B cell (primary cell): ENCODE data around the gene ABHD17B. TPM values are rescaled to one million over a fixed set of nuclear protein-coding genes. Genes with fewer than 3 reads are reported as not detected.

Source experiments
- ATAC-seq: fragments of 200-7000 bp; cut with Tn5 transposase; one replicate; pipeline ENCODE4 v1.10.0; 2021; ENCODE audit warnings: low read depth, mild to moderate bottlenecking, moderate number of reproducible peaks, moderate library complexity
- CTCF ChIA-PET: fragments of 350-600 bp; sonication (Branson Sonifier 250); formaldehyde crosslinking; loops from one replicate; lab custom pipeline; 2021; ENCODE audit warnings: antibody characterized with exemption, inconsistent platforms; lab: Charles Lee
- POLR2A ChIA-PET: fragments of 350-600 bp; sonication (Branson Sonifier 250); formaldehyde crosslinking; loops from one replicate; lab custom pipeline; 2021; ENCODE audit warnings: antibody characterized with exemption; lab: Charles Lee
- DNase-seq: peaks from one replicate; pipeline ENCODE4 v3.0.0; 2013
- H2AFZ ChIP-seq: 2 replicates; pipeline ENCODE4 v1.6.1; 2012; ENCODE audit warnings: mild to moderate bottlenecking, low read depth, low read length; ENCODE audit not compliant: insufficient read depth, poor library complexity, severe bottlenecking
- H3K27ac ChIP-seq, 2 donors: 1 replicate in 1 of 2; 2 replicates in 1 of 2; pipeline ENCODE4 v1.5.1; 2012 to 2013; ENCODE audit warnings: low read length in 2 of 2, mild to moderate bottlenecking in 2 of 2, moderate library complexity in 1 of 2
- H3K27me3 ChIP-seq, 4 experiments: fragments of 200-600 bp in 1 of 4; sonication (generic) in 1 of 4; replicated peaks in 1 of 4; 1 replicate in 2 of 4; 2 replicates in 2 of 4; pipeline versions ENCODE4 v1.6.1 to v1.7.0; 2013 to 2016; ENCODE audit warnings: low read length in 3 of 4, mild to moderate bottlenecking in 2 of 4, mixed read lengths in 1 of 4, moderate library complexity in 1 of 4; ENCODE audit not compliant: insufficient read depth in 4 of 4, control insufficient read depth in 3 of 4; ENCODE audit errors: control extremely low read depth in 1 of 4
- H3K36me3 ChIP-seq, 2 experiments: replicated peaks in 1 of 2; 1 replicate in 1 of 2; 2 replicates in 1 of 2; pipeline versions ENCODE4 v1.6.1 to v1.7.1; 2013; ENCODE audit warnings: low read length in 1 of 2; ENCODE audit not compliant: insufficient read depth in 2 of 2, control insufficient read depth in 1 of 2; ENCODE audit errors: control extremely low read depth in 1 of 2, extremely low read depth in 1 of 2
- H3K4me1 ChIP-seq, 2 donors: fragments of 200-600 bp in 1 of 2; sonication (generic) in 1 of 2; 1 replicate in 1 of 2; 2 replicates in 1 of 2; pipeline versions ENCODE4 v1.5.1 to v1.6.1; 2013 to 2017; ENCODE audit warnings: low read length in 2 of 2; ENCODE audit not compliant: control insufficient read depth in 2 of 2, insufficient read depth in 2 of 2
- H3K4me2 ChIP-seq: replicated peaks from 2 replicates; pipeline ENCODE3; 2012; ENCODE audit warnings: mild to moderate bottlenecking, low read depth, low read length; ENCODE audit not compliant: poor library complexity, severe bottlenecking
- H3K4me3 ChIP-seq, 5 experiments: fragments of 200-600 bp in 1 of 5; sonication (generic) in 1 of 5; 1 replicate in 3 of 5; 2 replicates in 2 of 5; pipeline versions ENCODE4 v1.5.1 to v1.7.0; 2011 to 2016; ENCODE audit warnings: low read length in 4 of 5, mild to moderate bottlenecking in 4 of 5, low read depth in 2 of 5, control low read depth in 1 of 5, moderate library complexity in 1 of 5; ENCODE audit not compliant: insufficient read depth in 1 of 5; ENCODE audit errors: control extremely low read depth in 1 of 5, extremely low read depth in 1 of 5
- H3K79me2 ChIP-seq: fragments of 200-600 bp; sonication (generic); one replicate; pipeline ENCODE4 v1.6.0; 2016; ENCODE audit warnings: low read length; ENCODE audit not compliant: control insufficient read depth, insufficient read depth
- H3K9ac ChIP-seq: fragments of 200-600 bp; sonication (generic); 2 replicates; pipeline ENCODE4 v1.6.1; 2017; ENCODE audit warnings: mild to moderate bottlenecking, low read length, moderate library complexity
- H3K9me3 ChIP-seq, 3 donors: one replicate each; pipeline versions ENCODE4 v1.6.1 to v1.7.1; 2013; ENCODE audit warnings: low read length in 2 of 3; ENCODE audit not compliant: control insufficient read depth in 2 of 3, insufficient read depth in 1 of 3; ENCODE audit errors: control extremely low read depth in 1 of 3
- H4K20me1 ChIP-seq: 2 replicates; pipeline ENCODE4 v1.6.0; 2012; ENCODE audit warnings: mild to moderate bottlenecking, low read length; ENCODE audit not compliant: insufficient read depth, control insufficient read depth, poor library complexity, severe bottlenecking
- H3K27ac Mint-ChIP-seq: one replicate; pipeline ENCODE4 v1.8.0; 2021; ENCODE audit warnings: mixed read lengths
- H3K27me3 Mint-ChIP-seq: one replicate; pipeline ENCODE4 v1.8.0; 2021; ENCODE audit warnings: mixed read lengths
- H3K4me1 Mint-ChIP-seq: one replicate; pipeline ENCODE4 v1.8.0; 2021; ENCODE audit warnings: mixed read lengths
- H3K4me3 Mint-ChIP-seq: one replicate; pipeline ENCODE4 v1.8.0; 2021; ENCODE audit warnings: mixed read lengths
- H3K9me3 Mint-ChIP-seq: one replicate; pipeline ENCODE4 v1.8.0; 2022; ENCODE audit warnings: mixed read lengths; ENCODE audit not compliant: insufficient read depth
- CTCF ChIP-seq: fragments of 200-600 bp; IDR thresholded peaks from one replicate; pipeline ENCODE4 v1.8.0; 2022; ENCODE audit warnings: antibody characterized with exemption, mild to moderate bottlenecking
- EZH2 ChIP-seq: IDR thresholded peaks from 2 replicates; pipeline ENCODE4 v1.6.1; 2012; ENCODE audit warnings: borderline replicate concordance, low read depth, mild to moderate bottlenecking, moderate library complexity, low read length; ENCODE audit not compliant: insufficient read depth, poor library complexity, severe bottlenecking
- WGBS: methylation state at CpG from one replicate; pipeline ENCODE4 v1.1.5; 2013; ENCODE audit warnings: missing lambda C conversion rate; ENCODE audit not compliant: insufficient coverage; 5-methylcytosine and 5-hydroxymethylcytosine counted together
- intact Hi-C: fragments of 100-400 bp; cut with micrococcal nuclease; formaldehyde crosslinking; loops from one replicate; pipeline ENCODE4 v1.10.0; 2022
- polyA plus RNA-seq: library from polyadenylated mRNA; depleted of rRNA; stranded (reverse); fragments of >200 nt; gene quantifications from 2 replicates; pipeline ENCODE4 v1.2.3, GENCODE V29; 2012
- total RNA-seq, 2 donors: library from RNA; stranded (reverse); fragments of 120-200 nt in 1 of 2; gene quantifications; 1 replicate in 1 of 2; 2 replicates in 1 of 2; pipeline versions ENCODE4 v1.2.3 to v1.2.4, GENCODE V29; 2013 to 2022

ABHD17B gene
- total and polyA plus RNA-seq, 2 donors (not counting 1 experiment from before 2014, with no cell fraction given), result 11.3 to 24.4 TPM

DNA sequence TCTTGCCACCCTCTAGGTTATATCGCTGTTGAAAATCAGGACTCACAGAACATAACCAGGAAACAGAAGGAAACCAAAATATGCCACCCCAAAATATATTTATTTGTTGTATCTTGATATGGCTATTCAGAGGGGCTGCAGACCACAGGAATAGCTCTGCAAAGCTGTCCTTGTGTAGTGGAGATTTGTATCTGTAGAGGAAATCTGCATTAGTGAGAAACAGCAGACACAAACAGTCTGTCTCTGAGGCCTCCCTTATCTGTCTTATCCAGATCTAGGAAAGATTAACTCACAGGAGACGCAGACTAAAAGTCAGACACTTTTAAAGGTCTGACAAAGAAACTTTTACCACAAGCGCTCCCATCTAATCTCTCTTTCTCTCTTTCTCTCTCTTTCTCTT lies 88.5 kb downstream of the ABHD17B start:
- Histone ChIP-seq H3K27ac (no peak overlapping the region), H3K36me3 (no peaks in the 10 kb centered on the region), H3K27me3 (no peaks in the 10 kb centered on the region), H3K4me3 (no peak overlapping the region), H3K4me2 (no peak overlapping the region), H4K20me1 (no peaks in the 10 kb centered on the region), H3K79me2 (no peaks in the 10 kb centered on the region), H3K9me3 (no peaks in the 10 kb centered on the region), H3K4me1 (peaks cover 9 to 12% of the 10 kb centered on the region in 2 donors), H2AFZ (no peak overlapping the region), H3K9ac (no peak overlapping the region)
- WGBS, result 79% methylated on average over 2 of the region's 3 CpGs
- H3K27ac Mint-ChIP-seq, result no peak overlapping the region
- intact Hi-C loops, result no loop called here
- ATAC-seq, result no peak
- H3K27me3 Mint-ChIP-seq, result no peaks in the 10 kb centered on the region
- TF ChIP-seq EZH2 (no peak), CTCF (no peak)
- ChIA-PET POLR2A (no interaction called here), CTCF (interaction anchor here (0.7 to 7.5 kb wide), 5 partner anchors 25 to 218 kb away, joined by 3 to 96 read pairs (median 8); no protein-coding TSS in a partner anchor)
- no peaks in the 10 kb centered on the region for H3K9me3 Mint-ChIP-seq
- H3K4me3 Mint-ChIP-seq, result no peak overlapping the region
- peaks cover 14% of the 10 kb centered on the region for H3K4me1 Mint-ChIP-seq
- no peak for DNase-seq

DNA sequence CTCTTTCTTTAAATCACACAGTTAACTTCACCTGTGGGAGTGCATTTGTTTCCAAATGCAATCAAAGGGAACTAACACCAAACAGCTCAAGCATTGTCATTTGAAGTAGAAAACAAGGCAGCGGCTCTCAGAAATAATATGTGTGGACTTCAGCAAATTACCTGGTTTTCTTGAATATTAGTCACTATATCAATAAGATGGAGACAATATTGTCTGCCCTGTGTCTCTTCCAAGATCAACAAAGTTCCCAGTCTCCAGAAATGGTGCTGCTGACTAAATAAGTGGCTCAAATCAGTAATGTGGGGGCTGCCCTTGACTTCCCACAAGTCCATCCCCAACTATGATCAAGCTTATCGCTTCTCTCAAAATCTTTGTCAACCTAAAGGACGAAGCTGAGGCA lies 89.6 kb downstream of the ABHD17B start:
- ChIA-PET CTCF (interaction anchor here (0.8 to 7.5 kb wide), 7 partner anchors 14 to 217 kb away, joined by 3 to 143 read pairs (median 57); partner anchors contain the start of gene CEMIP2), POLR2A (no interaction called here)
- Histone ChIP-seq H3K9me3 (no peaks in the 10 kb centered on the region), H2AFZ (no peak overlapping the region), H3K9ac (no peak overlapping the region), H4K20me1 (no peaks in the 10 kb centered on the region), H3K4me1 (peaks cover 18 to 21% of the 10 kb centered on the region in 2 donors), H3K36me3 (no peaks in the 10 kb centered on the region), H3K4me3 (no peak overlapping the region), H3K4me2 (no peak overlapping the region), H3K27ac (no peak overlapping the region), H3K27me3 (no peaks in the 10 kb centered on the region), H3K79me2 (no peaks in the 10 kb centered on the region)
- Mint-ChIP-seq H3K27ac (no peak overlapping the region), H3K27me3 (no peaks in the 10 kb centered on the region), H3K4me1 (peaks cover 25% of the 10 kb centered on the region), H3K9me3 (no peaks in the 10 kb centered on the region), H3K4me3 (no peak overlapping the region)
- DNase-seq, result no peak
- no peak for ATAC-seq
- 100% methylated on average over 2 of the region's 3 CpGs for WGBS
- TF ChIP-seq CTCF, result no peak
- TF ChIP-seq EZH2, result no peak
- intact Hi-C loops, result no loop called here
